ENCODE results near the gene EFNB1.

EFNB1 gene

GRCh38 chrX:68837119-68837518, 8.3 kb downstream of the EFNB1 start:
- peaks cover 18% of the 10 kb centered on the region for H3K4me1 ChIP-seq
- peaks cover 56% of the 10 kb centered on the region for H3K79me2 ChIP-seq
- H3K4me2 ChIP-seq (ENCODE audit: low read length): no peak overlapping the region
- no peak overlapping the region for H2AFZ ChIP-seq
- no peaks in the 10 kb centered on the region for H3K9me3 ChIP-seq (ENCODE audit: control insufficient read depth, low read length)
- no peak overlapping the region for H3K9ac ChIP-seq
- no peak overlapping the region for H3K27ac ChIP-seq
- no peak for TF ChIP-seq CTCF (IDR thresholded peaks at IDR 0.05)
- no peaks in the 10 kb centered on the region for H3K36me3 ChIP-seq (ENCODE audit: control insufficient read depth, insufficient read depth, low read length)
- no peak overlapping the region for H3K4me3 ChIP-seq (ENCODE audit: low read depth, low read length)
- no peaks in the 10 kb centered on the region for H3K27me3 ChIP-seq (ENCODE audit: control insufficient read depth, insufficient read depth, low read length)

- peaks cover 18% of the 10 kb centered on the region for H3K4me1 ChIP-seq
- no peak overlapping the region for H2AFZ ChIP-seq
- H3K27ac ChIP-seq: peak overlapping the region; percentile 29
- no peaks in the 10 kb centered on the region for H3K27me3 ChIP-seq (ENCODE audit: control insufficient read depth, insufficient read depth, low read length)
- H3K79me2 ChIP-seq: peaks cover 48% of the 10 kb centered on the region
- no peak overlapping the region for H3K4me2 ChIP-seq (ENCODE audit: low read length)
- no peak overlapping the region for H3K9ac ChIP-seq
- no peak overlapping the region for H3K4me3 ChIP-seq (ENCODE audit: low read depth, low read length)
- no peak for TF ChIP-seq CTCF (IDR thresholded peaks at IDR 0.05)
- H3K9me3 ChIP-seq (ENCODE audit: control insufficient read depth, low read length): no peaks in the 10 kb centered on the region
- no peaks in the 10 kb centered on the region for H3K36me3 ChIP-seq (ENCODE audit: control insufficient read depth, insufficient read depth, low read length)
These were observed 9.7 kb downstream of the EFNB1 start for GRCh38 chrX:68838571-68838910.

GRCh38 chrX:68839771-68840170, 10.9 kb downstream of the EFNB1 start:
- TF ChIP-seq CTCF (IDR thresholded peaks at IDR 0.05): no peak
- Histone ChIP-seq H3K9me3 (ENCODE audit: control insufficient read depth, low read length) (no peaks in the 10 kb centered on the region), H3K4me2 (ENCODE audit: low read length) (no peak overlapping the region), H3K36me3 (ENCODE audit: control insufficient read depth, insufficient read depth, low read length) (no peaks in the 10 kb centered on the region), H3K4me1 (peaks cover 14% of the 10 kb centered on the region), H3K4me3 (ENCODE audit: low read depth, low read length) (no peak overlapping the region), H3K9ac (no peak overlapping the region), H3K79me2 (peaks cover 35% of the 10 kb centered on the region), H3K27ac (peak overlapping the region; percentile 51), H3K27me3 (ENCODE audit: control insufficient read depth, insufficient read depth, low read length) (no peaks in the 10 kb centered on the region), H2AFZ (no peak overlapping the region)

- no peak for TF ChIP-seq CTCF (IDR thresholded peaks at IDR 0.05)
- H3K36me3 ChIP-seq (ENCODE audit: control insufficient read depth, insufficient read depth, low read length): no peaks in the 10 kb centered on the region
- H3K4me1 ChIP-seq: peaks cover 14% of the 10 kb centered on the region
These were observed 11.4 kb downstream of the EFNB1 start for GRCh38 chrX:68840256-68840655.

GRCh38 chrX:68841251-68842049, 12.6 kb downstream of the EFNB1 start:
- no peaks in the 10 kb centered on the region for H3K36me3 ChIP-seq (ENCODE audit: control insufficient read depth, insufficient read depth, low read length)
- peak overlapping the region; percentile 51 for H3K27ac ChIP-seq
- H3K4me2 ChIP-seq (ENCODE audit: low read length): no peak overlapping the region
- no peak overlapping the region for H3K9ac ChIP-seq
- no peaks in the 10 kb centered on the region for H3K9me3 ChIP-seq (ENCODE audit: control insufficient read depth, low read length)
- TF ChIP-seq CTCF (IDR thresholded peaks at IDR 0.05): no peak
- H3K4me3 ChIP-seq (ENCODE audit: low read depth, low read length): no peak overlapping the region
- no peak overlapping the region for H2AFZ ChIP-seq
- H3K79me2 ChIP-seq: peaks cover 20% of the 10 kb centered on the region
- peaks cover 11% of the 10 kb centered on the region for H3K4me1 ChIP-seq
- no peaks in the 10 kb centered on the region for H3K27me3 ChIP-seq (ENCODE audit: control insufficient read depth, insufficient read depth, low read length)

More at GRCh38 chrX:68840256-68840655, 11.4 kb downstream of the EFNB1 start:
- peaks cover 30% of the 10 kb centered on the region for H3K79me2 ChIP-seq
- H3K4me3 ChIP-seq (ENCODE audit: low read depth, low read length): no peak overlapping the region
- H3K9ac ChIP-seq: no peak overlapping the region
- no peak overlapping the region for H3K4me2 ChIP-seq (ENCODE audit: low read length)
- H3K27ac ChIP-seq: peak overlapping the region; percentile 51
- no peaks in the 10 kb centered on the region for H3K9me3 ChIP-seq (ENCODE audit: control insufficient read depth, low read length)
- no peaks in the 10 kb centered on the region for H3K27me3 ChIP-seq (ENCODE audit: control insufficient read depth, insufficient read depth, low read length)
- H2AFZ ChIP-seq: no peak overlapping the region

Measured in parathyroid adenoma (tissue), 2 donors.